Activated CD4-positive, alpha-beta T cell treated with anti-CD3 and anti-CD28 coated beads, Interleukin-2, amount 50 U/mL, for 48 hours (primary cell): ENCODE measurements around the gene TUBB.
A peak's percentile ranks its signal among the peaks of the same experiment; 100 is the strongest.
"Not testable (repeated sequence)": the region's sequence is repeated elsewhere in the genome, so short reads cannot be mapped to it uniquely, and the experiment has no call there.

Experiments
- DNase-seq, 2 experiments: peaks; one replicate each; pipeline ENCODE4 v3.0.0-alpha.2; 2020

The TUBB gene

GRCh38 chr6:30741063-30741779, 21.1 kb downstream of the TUBB start:
- DNase-seq, result peak in 1 of 2 experiments; percentile 37

GRCh38 chr6:30741789-30742315, 21.7 kb downstream of the TUBB start:
- DNase-seq, result no peak

- DNase-seq, result peak; percentile 99
Observed at GRCh38 chr6:30742316-30743098, 22.4 kb downstream of the TUBB start, which contains the start of gene FLOT1. FLOT1 (minus strand) TSS chr6:30742687; CDS start chr6:30742189, 498 bp downstream.

- DNase-seq, result peak; percentile 53 to 60
Observed at GRCh38 chr6:30743099-30744053, 23.2 kb downstream of the TUBB start.

GRCh38 chr6:30744054-30744805, 24.1 kb downstream of the TUBB start, which contains the start of gene IER3:
IER3 (minus strand) TSS chr6:30744547; CDS start chr6:30744518, 29 bp downstream.
- DNase-seq, result peak; percentile 89 to 92

- DNase-seq, result no peak
Observed at GRCh38 chr6:30747300-30747687, 27.1 kb downstream of the TUBB start.

GRCh38 chr6:30747902-30748769, 28.0 kb downstream of the TUBB start:
- DNase-seq, result no peak

- DNase-seq, result no peak
Observed at GRCh38 chr6:30748851-30749540, 28.8 kb downstream of the TUBB start.

GRCh38 chr6:30749554-30750378, 29.6 kb downstream of the TUBB start:
- DNase-seq, result no peak

- no peak for DNase-seq
Observed at GRCh38 chr6:30750379-30750668, 30.2 kb downstream of the TUBB start.

GRCh38 chr6:30752157-30752927, 32.2 kb downstream of the TUBB start:
- peak in 1 of 2 experiments; percentile 16 for DNase-seq

GRCh38 chr6:30754631-30755030, 34.5 kb downstream of the TUBB start:
- no peak for DNase-seq

- not testable (repeated sequence) for DNase-seq
Observed at GRCh38 chr6:30756405-30757003, 36.4 kb downstream of the TUBB start.

GRCh38 chr6:30757261-30757904, 37.2 kb downstream of the TUBB start:
- DNase-seq, result no peak

- DNase-seq, result no peak
Observed at GRCh38 chr6:30759575-30760239, 39.6 kb downstream of the TUBB start.

GRCh38 chr6:30760549-30760948, 40.4 kb downstream of the TUBB start:
- no peak for DNase-seq
